GM23248 (cell line): ENCODE data around the gene PADI3. TPM values are rescaled to one million over a fixed set of nuclear protein-coding genes. Genes with fewer than 3 reads are reported as not detected.
A peak's percentile ranks its signal among the peaks of the same experiment; 100 is the strongest.

Source experiments
- DNase-seq: peaks from one replicate; pipeline ENCODE4 v3.0.0-alpha.2; 2015
- H2AFZ ChIP-seq: fragments of 200-600 bp; sonication (generic); 2 replicates; pipeline ENCODE4 v1.6.1; 2016; ENCODE audit warnings: antibody characterized with exemption
- H3F3A ChIP-seq: fragments of 200-600 bp; sonication (generic); 2 replicates; pipeline ENCODE4 v1.6.1; 2016; ENCODE audit warnings: mild to moderate bottlenecking, antibody characterized with exemption, mixed run types; ENCODE audit not compliant: insufficient read depth
- H3K27ac ChIP-seq: fragments of 200-600 bp; sonication (generic); 2 replicates; pipeline ENCODE4 v1.5.1; 2016; ENCODE audit warnings: mild to moderate bottlenecking
- H3K27me3 ChIP-seq: fragments of 200-600 bp; sonication (generic); replicated peaks from 2 replicates; pipeline ENCODE4 v1.6.1; 2016; ENCODE audit warnings: mild to moderate bottlenecking; ENCODE audit not compliant: insufficient read depth
- H3K36me3 ChIP-seq: fragments of 200-600 bp; sonication (generic); 2 replicates; pipeline ENCODE4 v1.6.1; 2016; ENCODE audit warnings: low read depth, mild to moderate bottlenecking
- H3K4me1 ChIP-seq: fragments of 200-600 bp; sonication (generic); 2 replicates; pipeline ENCODE4 v1.6.1; 2016; ENCODE audit warnings: mild to moderate bottlenecking; ENCODE audit not compliant: insufficient read depth
- H3K4me2 ChIP-seq: fragments of 200-600 bp; sonication (generic); one replicate; pipeline ENCODE4 v1.6.1; 2016; ENCODE audit warnings: mild to moderate bottlenecking; ENCODE audit not compliant: unreplicated experiment
- H3K4me3 ChIP-seq: fragments of 200-600 bp; sonication (generic); 2 replicates; pipeline ENCODE4 v1.5.1; 2016; ENCODE audit warnings: mild to moderate bottlenecking
- H3K79me2 ChIP-seq: fragments of 200-600 bp; sonication (generic); 2 replicates; pipeline ENCODE4 v1.6.1; 2016; ENCODE audit warnings: mild to moderate bottlenecking; ENCODE audit not compliant: insufficient read depth
- H3K9ac ChIP-seq: fragments of 200-600 bp; sonication (generic); 2 replicates; pipeline ENCODE4 v1.6.1; 2016; ENCODE audit warnings: mild to moderate bottlenecking
- H3K9me2 ChIP-seq: fragments of 200-600 bp; sonication (generic); 2 replicates; pipeline ENCODE4 v1.6.1; 2016; ENCODE audit warnings: mixed run types, mild to moderate bottlenecking, moderate library complexity; ENCODE audit not compliant: insufficient read depth
- H3K9me3 ChIP-seq: fragments of 200-600 bp; sonication (generic); one replicate; pipeline ENCODE4 v1.6.1; 2017; ENCODE audit warnings: low read depth
- H4K20me1 ChIP-seq: fragments of 200-600 bp; sonication (generic); 2 replicates; pipeline ENCODE4 v1.6.0; 2016; ENCODE audit not compliant: insufficient read depth
- EZH2 ChIP-seq: fragments of 200-600 bp; sonication (generic); IDR thresholded peaks from 2 replicates; pipeline ENCODE4 v1.6.1; 2018; ENCODE audit warnings: antibody characterized with exemption, mild to moderate bottlenecking; ENCODE audit not compliant: insufficient read depth, poor library complexity, severe bottlenecking
- EZH2phosphoT487 ChIP-seq: fragments of 200-600 bp; sonication (generic); IDR thresholded peaks from 2 replicates; pipeline ENCODE4 v1.6.1; 2018; ENCODE audit warnings: antibody characterized with exemption, moderate library complexity, mild to moderate bottlenecking, low read depth; ENCODE audit not compliant: insufficient read depth
- whole genome bisulfite sequencing, 2 experiments: methylation state at CpG; one replicate each; pipeline ENCODE4 v1.1.6; 2015 to 2017; ENCODE audit warnings: low lambda C conversion rate in 2 of 2, low coverage in 1 of 2; ENCODE audit errors: missing lambda C conversion rate in 2 of 2; 5-methylcytosine and 5-hydroxymethylcytosine counted together
- in situ Hi-C: fragments of 300-500 bp; cut with MboI; formaldehyde crosslinking; loops from 2 replicates; pipeline ENCODE4 v1.15.0; 2020
- polyA plus RNA-seq: library from polyadenylated mRNA; unstranded; fragments of >200 nt; fragmentation: Nextera tagmentation; extraction: Ambion mirVana; gene quantifications from 2 replicates; pipeline ENCODE4 v1.2.1, GENCODE V29; 2016
- total RNA-seq: library from RNA; depleted of rRNA; stranded (reverse); fragments of >200 nt; shearing (Covaris generic); gene quantifications from 2 replicates; pipeline ENCODE4 v1.2.3, GENCODE V29; 2014

Gene PADI3
- total and polyA plus RNA-seq, 2 experiments from 2014 or later: not detected

DNA sequence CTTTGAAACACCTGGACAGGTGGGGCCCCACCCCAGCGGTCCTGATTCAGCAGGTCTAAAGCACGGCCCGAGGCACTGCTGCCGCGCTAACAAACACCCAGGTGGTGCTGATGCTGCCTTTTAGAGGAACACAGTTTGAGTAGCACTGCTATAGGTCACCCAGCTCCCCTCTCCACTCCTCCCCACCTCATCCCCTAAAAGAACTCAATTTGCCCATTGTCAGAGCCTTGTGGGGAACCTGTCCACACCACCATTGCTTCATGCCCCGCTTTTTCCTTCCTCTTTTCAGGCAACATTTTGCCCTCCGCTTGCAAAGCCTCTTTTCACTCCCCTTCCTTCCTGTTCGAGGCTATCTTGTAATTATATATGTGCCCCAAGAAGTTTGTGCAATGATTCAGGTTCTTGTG lies 32.9 kb downstream of the PADI3 start:
- Histone ChIP-seq H3K4me2 (no peak overlapping the region), H3K4me1 (no peaks in the 10 kb centered on the region), H3K9ac (no peak overlapping the region), H3F3A (no peaks in the 10 kb centered on the region), H4K20me1 (no peaks in the 10 kb centered on the region), H3K79me2 (no peaks in the 10 kb centered on the region), H3K4me3 (no peak overlapping the region), H3K9me2 (no peaks in the 10 kb centered on the region), H2AFZ (no peak overlapping the region), H3K27me3 (peaks cover 37% of the 10 kb centered on the region), H3K36me3 (no peaks in the 10 kb centered on the region), H3K27ac (no peak overlapping the region), H3K9me3 (no peaks in the 10 kb centered on the region)
- in situ Hi-C loops: no loop called here
- no peak for TF ChIP-seq EZH2
- DNase-seq: no peak
- 58 to 64% methylated on average over 8 of the region's 8 CpGs for WGBS, 2 experiments

DNA sequence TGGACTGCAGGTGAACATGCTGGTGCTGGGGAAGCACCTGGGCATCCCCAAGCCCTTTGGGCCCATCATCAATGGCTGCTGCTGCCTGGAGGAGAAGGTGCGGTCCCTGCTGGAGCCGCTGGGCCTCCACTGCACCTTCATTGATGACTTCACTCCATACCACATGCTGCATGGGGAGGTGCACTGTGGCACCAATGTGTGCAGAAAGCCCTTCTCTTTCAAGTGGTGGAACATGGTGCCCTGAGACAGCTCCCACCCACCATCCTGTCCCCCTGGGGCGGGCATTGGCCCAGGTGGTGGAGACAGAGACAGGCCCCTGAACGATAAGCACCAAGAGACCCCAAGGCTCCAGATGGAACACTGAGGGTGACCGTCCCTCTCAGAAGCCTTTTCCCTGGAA lies 33.9 kb downstream of the PADI3 start:
- Histone ChIP-seq H3K9me3 (no peaks in the 10 kb centered on the region), H3K36me3 (no peaks in the 10 kb centered on the region), H3K9me2 (no peaks in the 10 kb centered on the region), H2AFZ (no peak overlapping the region), H3K4me2 (no peak overlapping the region), H4K20me1 (no peaks in the 10 kb centered on the region), H3K4me3 (no peak overlapping the region), H3K27ac (no peak overlapping the region), H3K27me3 (peaks cover 37% of the 10 kb centered on the region), H3K79me2 (no peaks in the 10 kb centered on the region), H3F3A (peaks cover 6% of the 10 kb centered on the region), H3K4me1 (peaks cover 9% of the 10 kb centered on the region), H3K9ac (no peak overlapping the region)
- no peak for DNase-seq
- in situ Hi-C loops: no loop called here
- 58 to 60% methylated on average over 5 of the region's 5 CpGs for WGBS, 2 experiments
- TF ChIP-seq EZH2phosphoT487 (no peak), EZH2 (no peak)

DNA sequence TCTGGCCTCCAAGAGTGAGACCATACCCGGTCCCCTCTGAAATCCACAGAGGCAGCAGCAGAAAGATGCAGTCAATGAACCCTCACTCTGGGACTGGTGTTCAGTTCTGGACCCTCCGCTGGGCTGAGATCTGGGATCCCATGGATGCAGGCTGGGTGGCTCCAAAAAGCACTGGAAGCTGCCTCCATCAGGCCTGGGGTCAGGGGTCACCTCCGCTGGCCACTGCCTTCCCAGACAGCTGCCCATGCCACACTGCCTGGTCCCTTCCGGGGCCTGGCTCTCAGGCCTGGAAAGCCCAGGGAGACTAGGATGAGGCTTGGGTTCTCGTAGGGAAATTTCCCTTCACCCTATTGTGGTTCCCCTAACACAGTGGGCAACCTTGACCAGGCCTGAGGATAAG lies 37.7 kb downstream of the PADI3 start:
- Histone ChIP-seq H2AFZ (no peak overlapping the region), H3K9me2 (no peaks in the 10 kb centered on the region), H3K4me1 (peaks cover 16% of the 10 kb centered on the region), H3K79me2 (no peaks in the 10 kb centered on the region), H4K20me1 (no peaks in the 10 kb centered on the region), H3K27ac (no peak overlapping the region), H3F3A (peaks cover 6% of the 10 kb centered on the region), H3K9ac (no peak overlapping the region), H3K4me2 (no peak overlapping the region), H3K36me3 (no peaks in the 10 kb centered on the region), H3K27me3 (peaks cover 40% of the 10 kb centered on the region), H3K9me3 (no peaks in the 10 kb centered on the region), H3K4me3 (no peak overlapping the region)
- in situ Hi-C loops: no loop called here
- WGBS, 2 experiments: 93 to 94% methylated on average over 5 of the region's 5 CpGs
- DNase-seq: no peak
- TF ChIP-seq EZH2 (no peak), EZH2phosphoT487 (no peak)

DNA sequence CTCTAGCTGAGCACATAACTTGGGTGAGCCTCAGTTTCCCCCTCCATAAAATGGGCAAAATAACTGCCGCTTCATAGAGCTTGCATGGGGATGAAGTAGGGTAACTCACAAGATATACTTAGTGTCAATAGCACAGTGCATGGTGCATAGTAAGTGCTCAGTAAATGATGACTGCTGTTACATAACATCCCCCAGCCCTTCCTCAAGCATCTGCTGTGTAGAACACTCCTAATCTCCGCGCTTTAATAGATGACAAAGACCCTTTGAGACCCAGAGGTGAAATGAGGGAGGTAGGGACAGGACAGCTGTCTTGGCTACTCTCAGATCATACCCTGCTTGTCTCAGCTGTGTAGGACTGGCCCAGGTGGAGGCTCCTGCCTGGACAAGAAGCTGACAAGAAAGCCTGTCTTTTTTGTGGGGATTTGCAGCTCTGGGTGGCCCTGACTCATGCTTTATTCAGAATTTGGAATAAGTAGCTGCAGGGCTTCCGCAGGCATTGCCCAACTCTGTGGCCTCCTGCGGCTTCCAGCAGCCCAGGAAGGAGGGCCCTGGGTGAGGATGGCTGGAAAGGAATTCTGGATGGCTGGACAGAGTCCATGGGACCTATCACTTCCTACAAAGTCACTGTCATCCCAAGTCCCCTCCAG lies 38.4 kb downstream of the PADI3 start:
- in situ Hi-C loops: no loop called here
- Histone ChIP-seq H3K9ac (no peak overlapping the region), H3K4me2 (no peak overlapping the region), H3K27ac (no peak overlapping the region), H2AFZ (no peak overlapping the region), H3K9me2 (no peaks in the 10 kb centered on the region), H3K36me3 (no peaks in the 10 kb centered on the region), H3K9me3 (no peaks in the 10 kb centered on the region), H3K27me3 (peaks cover 39% of the 10 kb centered on the region), H3F3A (peaks cover 6% of the 10 kb centered on the region), H4K20me1 (no peaks in the 10 kb centered on the region), H3K4me3 (no peak overlapping the region), H3K4me1 (peaks cover 16% of the 10 kb centered on the region), H3K79me2 (no peaks in the 10 kb centered on the region)
- TF ChIP-seq EZH2phosphoT487: no peak
- no peak for TF ChIP-seq EZH2
- DNase-seq: peak; percentile 93
- 56 to 59% methylated on average over 5 of the region's 5 CpGs for WGBS, 2 experiments

DNA sequence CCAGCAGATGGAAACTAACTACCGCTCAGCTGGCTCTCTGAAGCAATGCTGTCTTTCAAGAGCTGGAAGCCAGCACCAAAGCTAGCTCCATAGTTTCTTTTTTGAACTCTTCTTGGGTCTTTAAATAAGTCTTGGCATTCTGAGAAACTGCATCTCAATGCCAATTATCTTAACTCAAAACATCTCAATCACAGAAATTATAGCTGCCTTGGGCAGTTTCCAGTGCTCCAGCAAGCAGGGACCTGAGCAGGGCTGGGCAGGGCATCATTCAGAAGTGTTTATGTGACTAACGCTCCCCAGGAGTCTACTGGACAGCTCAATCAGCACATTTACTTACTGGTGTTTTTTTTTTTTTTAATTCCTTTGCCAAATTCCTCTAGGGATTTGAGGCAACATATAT lies 40.8 kb downstream of the PADI3 start:
- Histone ChIP-seq H3K9ac (no peak overlapping the region), H3K27ac (no peak overlapping the region), H4K20me1 (no peaks in the 10 kb centered on the region), H2AFZ (no peak overlapping the region), H3K9me2 (no peaks in the 10 kb centered on the region), H3K9me3 (no peaks in the 10 kb centered on the region), H3K36me3 (no peaks in the 10 kb centered on the region), H3F3A (peaks cover 6% of the 10 kb centered on the region), H3K79me2 (no peaks in the 10 kb centered on the region), H3K4me3 (no peak overlapping the region), H3K4me1 (peaks cover 16% of the 10 kb centered on the region), H3K27me3 (peaks cover 30% of the 10 kb centered on the region), H3K4me2 (peak overlapping the region; percentile 22)
- TF ChIP-seq EZH2phosphoT487: no peak
- TF ChIP-seq EZH2: no peak
- WGBS, 2 experiments: 0 to 3% methylated on average over 2 of the region's 2 CpGs
- peak; percentile 61 for DNase-seq
- in situ Hi-C loops: no loop called here
